ENCODE results near the gene GTF2IRD1.

DNA sequence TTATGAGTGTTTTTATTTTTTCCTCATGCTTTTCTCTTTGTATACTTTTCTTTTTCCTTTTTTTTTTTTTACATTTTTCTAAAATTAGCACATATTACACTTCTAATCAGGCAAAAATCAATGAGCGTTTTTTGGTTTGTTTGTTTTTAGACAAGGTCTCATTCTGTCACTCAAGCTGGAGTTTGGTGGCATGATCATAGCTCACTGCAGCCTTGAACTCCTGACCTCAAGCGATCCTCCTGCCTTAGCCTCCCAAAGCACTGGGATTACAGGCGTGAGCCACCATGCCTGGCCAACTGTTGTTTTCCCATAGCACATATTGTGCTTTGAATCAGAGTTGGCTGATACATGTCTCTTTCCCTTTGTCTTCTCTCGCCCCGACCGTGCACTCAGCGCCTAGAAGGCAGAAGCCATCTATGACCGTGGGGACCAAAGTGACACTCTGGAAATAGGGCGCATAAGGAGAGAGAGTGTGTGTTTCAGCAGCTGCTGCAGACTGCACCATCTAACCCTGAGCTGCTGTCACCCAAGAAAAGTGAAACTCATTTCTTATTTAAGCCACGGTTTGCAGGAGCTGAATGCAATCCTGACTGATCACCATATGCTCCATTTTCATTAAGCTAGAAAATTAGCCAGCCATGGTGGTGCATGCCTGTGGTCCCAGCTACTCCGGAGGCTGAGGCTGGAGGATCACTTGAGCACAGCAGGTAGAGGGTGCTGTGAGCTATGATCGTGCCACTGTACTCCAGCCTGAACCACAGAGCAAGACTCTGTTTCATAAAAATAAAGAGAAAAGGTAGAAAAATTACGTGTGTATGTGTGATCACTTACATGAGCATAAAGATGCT, 162.5 kb downstream of the GTF2IRD1 start:
- TF ChIP-seq POLR2A (IDR thresholded peaks at IDR 0.05) (no peak), CTCF (IDR thresholded peaks at IDR 0.05) (no peak)

Measured in Peyer's patch (tissue), 4 donors.